Measurements from ENCODE around the gene HS2ST1.
"Not testable (repeated sequence)": the region's sequence is repeated elsewhere in the genome, so short reads cannot be mapped to it uniquely, and the experiment has no call there.

HS2ST1 gene

GRCh38 chr1:86975993-86976550, 61.6 kb downstream of the HS2ST1 start:
- no peak for DNase-seq

GRCh38 chr1:86976664-86977063, 62.2 kb downstream of the HS2ST1 start:
- no peak for DNase-seq

GRCh38 chr1:86981482-86982213, 67.2 kb downstream of the HS2ST1 start:
- no peak for DNase-seq

- DNase-seq, result not testable (repeated sequence)
Measured at GRCh38 chr1:86983677-86984076, 69.2 kb downstream of the HS2ST1 start.

GRCh38 chr1:86987446-86987845, 73.0 kb downstream of the HS2ST1 start:
- no peak for DNase-seq

GRCh38 chr1:86988835-86989234, 74.4 kb downstream of the HS2ST1 start:
- no peak for DNase-seq

GRCh38 chr1:86989690-86990089, 75.3 kb downstream of the HS2ST1 start:
- DNase-seq, result not testable (repeated sequence)

- no peak for DNase-seq
Measured at GRCh38 chr1:86990826-86991225, 76.4 kb downstream of the HS2ST1 start.

- DNase-seq, result peak; percentile 12
Measured at GRCh38 chr1:86991549-86992186, 77.2 kb downstream of the HS2ST1 start.

GRCh38 chr1:86992861-86993260, 78.4 kb downstream of the HS2ST1 start:
- peak; percentile 40 for DNase-seq

- DNase-seq, result peak; percentile 40
Measured at GRCh38 chr1:86993269-86993985, 79.0 kb downstream of the HS2ST1 start.

- DNase-seq, result no peak
Measured at GRCh38 chr1:86994061-86994460, 79.6 kb downstream of the HS2ST1 start.

GRCh38 chr1:86997538-86997937, 83.1 kb downstream of the HS2ST1 start:
- DNase-seq, result no peak

GRCh38 chr1:86998280-86998679, 83.8 kb downstream of the HS2ST1 start:
- DNase-seq, result no peak

- no peak for DNase-seq
Measured at GRCh38 chr1:86998727-86999126, 84.3 kb downstream of the HS2ST1 start.

- no peak for DNase-seq
Measured at GRCh38 chr1:87000460-87000859, 86.0 kb downstream of the HS2ST1 start.

- DNase-seq, result no peak
Measured at GRCh38 chr1:87004857-87005256, 90.4 kb downstream of the HS2ST1 start.

- DNase-seq, result peak; percentile 7
Measured at GRCh38 chr1:87007323-87007722, 92.9 kb downstream of the HS2ST1 start.

GRCh38 chr1:87013385-87013784, 99.0 kb downstream of the HS2ST1 start:
- not testable (repeated sequence) for DNase-seq

- peak; percentile 43 for DNase-seq
Measured at GRCh38 chr1:87017998-87018672, 103.7 kb downstream of the HS2ST1 start.

GRCh38 chr1:87023326-87023725, 108.9 kb downstream of the HS2ST1 start:
- no peak for DNase-seq

- DNase-seq, result peak; percentile 73
Measured at GRCh38 chr1:87024936-87025540, 110.6 kb downstream of the HS2ST1 start.

- DNase-seq, result peak; percentile 22
Measured at GRCh38 chr1:87027561-87027960, 113.1 kb downstream of the HS2ST1 start.

Measured in NCI-H69 (cell line).